GM18867 (cell line): ENCODE results near the gene ANP32A.

ENCODE experiments used
- ATAC-seq: cut with Tn5 transposase; IDR thresholded peaks from one replicate; pipeline ENCODE4 v1.9.1; 2021; ENCODE audit warnings: mild to moderate bottlenecking, moderate library complexity; ENCODE audit not compliant: unreplicated experiment

The ANP32A gene

DNA sequence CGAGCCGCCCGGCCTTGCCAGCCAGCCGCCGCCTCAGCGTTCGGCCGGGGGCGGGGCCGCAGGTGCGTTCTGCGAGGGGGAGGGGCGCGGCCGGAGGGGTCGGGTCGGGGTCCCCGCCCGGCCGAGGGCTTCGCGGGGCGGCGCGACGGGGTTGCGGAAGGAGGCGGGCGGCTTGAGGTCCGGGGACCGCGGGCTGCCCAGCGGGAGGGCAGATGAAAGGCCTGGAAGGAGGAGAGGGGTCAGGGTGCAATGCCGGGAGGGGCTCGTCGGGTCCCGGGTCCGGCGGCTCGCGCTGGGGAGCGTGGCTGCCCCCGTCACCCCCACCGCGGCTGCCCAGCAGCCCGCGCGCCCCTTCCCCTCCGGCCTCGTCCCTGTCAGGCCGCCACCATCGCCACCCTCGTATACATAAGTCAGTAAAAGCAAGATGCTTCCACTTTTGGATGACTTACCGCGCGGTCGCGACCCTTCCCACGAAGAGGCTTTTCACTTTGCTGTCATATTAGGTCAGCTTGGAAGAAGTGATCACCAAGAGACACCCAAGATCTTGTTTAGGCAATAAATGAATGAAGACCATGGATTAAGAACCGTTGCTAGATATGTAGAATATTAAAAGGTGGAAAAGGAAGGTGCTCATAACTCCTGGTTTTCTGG lies 620 bp upstream of the ANP32A start:
- peak; percentile 13 for ATAC-seq

DNA sequence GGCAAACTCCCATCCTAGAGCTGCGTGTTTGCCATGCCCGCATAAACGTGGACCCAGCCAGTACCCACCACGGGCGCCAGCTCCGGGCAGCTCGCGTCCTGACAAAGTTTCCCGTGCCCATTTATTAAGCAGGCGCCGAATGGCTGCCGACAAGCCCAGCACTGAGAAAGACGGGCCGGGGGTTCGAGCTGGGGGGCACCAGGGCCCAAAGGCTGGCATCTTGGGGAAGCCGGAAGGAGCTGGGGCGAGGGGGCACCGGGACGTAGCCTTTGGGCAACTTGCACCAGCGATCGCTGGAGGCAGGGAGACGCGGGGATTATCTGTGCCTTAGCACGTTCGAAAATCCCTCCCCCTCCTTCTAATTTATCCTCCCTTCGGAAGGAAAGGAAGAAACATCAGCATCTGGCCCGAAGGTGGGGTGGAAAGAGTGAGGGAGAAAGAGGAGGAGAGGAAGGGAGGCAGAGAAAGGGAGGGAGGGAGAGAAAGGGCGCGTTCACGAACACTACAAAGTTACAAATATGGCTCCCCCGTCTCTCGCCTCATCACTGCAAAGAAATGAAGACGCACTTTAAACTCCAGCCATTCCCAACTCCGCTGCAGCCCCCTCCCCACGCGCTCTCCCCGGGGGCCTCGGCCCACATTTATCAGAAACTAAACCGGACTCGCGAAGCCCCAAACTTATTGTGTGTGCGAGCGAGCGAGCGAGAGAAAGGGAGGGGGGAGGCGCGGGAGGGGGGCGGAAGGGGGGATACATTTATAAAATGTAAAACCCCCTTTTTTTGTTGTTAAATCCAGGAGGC lies 1.0 kb downstream of the ANP32A start:
- ATAC-seq: no peak

DNA sequence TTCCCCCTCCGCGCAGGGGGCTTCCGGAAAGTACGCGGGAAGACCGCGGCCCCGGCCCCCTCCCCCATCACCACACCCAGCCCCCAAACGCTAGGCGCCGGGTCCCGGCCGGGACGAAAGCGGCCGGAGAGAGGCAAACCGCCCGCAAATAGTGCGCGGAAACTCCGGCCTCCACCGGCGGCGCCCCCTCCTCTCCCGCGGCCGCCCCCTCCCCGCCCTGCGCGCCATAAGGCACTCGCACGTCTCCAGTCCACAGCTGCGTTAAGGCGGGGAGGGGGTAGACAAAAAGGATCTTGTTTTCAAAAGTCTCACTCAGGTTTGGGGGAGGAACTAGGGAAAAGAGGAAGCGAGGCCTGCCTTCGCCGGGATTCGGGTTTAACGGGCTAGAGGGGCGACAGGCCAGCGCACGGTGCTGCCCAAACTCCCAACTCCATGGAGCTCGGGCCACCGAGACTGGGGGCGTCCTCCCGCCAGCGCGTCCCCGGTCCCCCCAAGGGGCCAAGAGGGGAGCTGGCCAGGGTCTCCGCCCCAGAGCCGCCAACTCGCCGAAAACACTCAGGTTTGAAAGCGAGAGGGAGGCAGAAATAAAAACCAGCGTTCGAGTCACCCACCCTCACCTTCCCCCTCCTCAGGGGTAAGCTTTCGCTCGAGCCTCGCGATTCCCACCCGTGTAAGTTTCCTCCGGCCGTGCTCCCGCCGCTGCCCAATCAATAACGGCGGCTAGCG lies 1.8 kb downstream of the ANP32A start:
- ATAC-seq: no peak

DNA sequence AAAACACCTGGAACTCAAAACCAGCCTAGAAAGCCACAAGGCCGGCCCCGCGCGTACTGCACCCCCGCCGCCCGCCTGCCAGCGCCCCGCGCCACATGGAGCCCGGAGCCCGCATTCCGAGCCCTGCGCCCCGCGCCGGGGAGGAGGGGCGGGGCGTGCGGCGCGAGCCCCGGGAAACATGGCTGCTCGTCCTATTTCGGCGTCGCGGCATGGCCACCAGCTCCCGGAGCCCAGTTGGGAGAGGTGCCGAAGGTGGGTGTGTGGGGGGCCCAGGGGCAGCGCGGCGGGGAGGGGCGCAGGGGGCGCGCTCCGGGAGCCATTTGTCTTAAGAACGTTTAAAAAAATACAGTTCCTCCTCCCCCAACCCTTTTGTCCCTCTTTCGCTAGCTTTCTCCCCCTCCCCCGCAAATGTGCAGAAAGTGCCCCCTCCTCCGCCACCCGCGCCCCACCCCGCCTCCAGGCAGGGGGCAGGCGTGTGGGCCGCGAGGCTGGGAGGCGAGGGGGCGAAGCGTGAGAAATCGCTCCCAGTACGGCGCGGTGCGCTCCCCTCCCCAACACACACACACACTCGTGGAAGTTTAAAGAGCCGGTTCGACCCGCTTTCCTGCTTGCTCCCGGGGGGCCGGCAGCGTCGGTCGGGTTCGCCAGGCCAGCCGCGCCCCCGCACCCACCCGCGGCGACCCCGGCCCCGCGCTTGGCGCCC lies 2.5 kb downstream of the ANP32A start:
- no peak for ATAC-seq

DNA sequence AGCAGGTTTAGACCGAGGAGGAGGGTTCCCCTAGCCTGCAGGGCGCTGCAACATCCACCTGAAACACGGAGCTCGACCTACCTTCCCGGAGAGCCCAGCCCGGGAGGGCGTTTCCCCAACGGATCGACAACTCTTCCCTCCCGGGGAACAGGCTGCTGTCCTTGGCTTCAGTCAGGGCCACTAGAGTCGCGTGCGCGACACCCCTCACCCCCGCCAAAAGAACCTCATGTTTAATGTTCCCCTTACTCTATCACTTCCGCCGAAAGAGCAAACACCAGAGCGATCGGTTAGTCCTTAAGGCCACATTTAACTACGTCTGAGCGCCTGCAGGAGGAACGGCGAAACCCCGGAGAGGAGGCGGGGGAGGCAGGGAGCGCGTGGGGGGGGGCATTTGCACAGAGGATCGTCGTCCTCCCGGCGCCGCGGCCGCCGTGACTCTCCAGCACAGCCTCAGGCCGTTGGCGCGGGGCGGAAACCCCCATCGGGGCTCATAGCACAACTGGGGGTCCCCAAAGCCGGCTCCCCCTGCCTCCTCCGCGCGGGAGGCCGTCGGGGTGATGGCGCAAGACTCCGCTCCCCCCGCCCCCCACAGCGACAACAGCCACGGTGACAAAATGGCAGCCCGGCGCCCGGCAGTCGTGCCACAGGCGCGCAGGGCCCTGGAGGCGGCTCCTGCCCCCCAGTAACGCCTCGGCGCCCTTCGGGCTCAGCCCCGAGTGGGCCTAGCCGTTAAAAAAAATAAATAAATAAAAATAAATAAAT lies 3.2 kb downstream of the ANP32A start:
- ATAC-seq: peak; percentile 28

DNA sequence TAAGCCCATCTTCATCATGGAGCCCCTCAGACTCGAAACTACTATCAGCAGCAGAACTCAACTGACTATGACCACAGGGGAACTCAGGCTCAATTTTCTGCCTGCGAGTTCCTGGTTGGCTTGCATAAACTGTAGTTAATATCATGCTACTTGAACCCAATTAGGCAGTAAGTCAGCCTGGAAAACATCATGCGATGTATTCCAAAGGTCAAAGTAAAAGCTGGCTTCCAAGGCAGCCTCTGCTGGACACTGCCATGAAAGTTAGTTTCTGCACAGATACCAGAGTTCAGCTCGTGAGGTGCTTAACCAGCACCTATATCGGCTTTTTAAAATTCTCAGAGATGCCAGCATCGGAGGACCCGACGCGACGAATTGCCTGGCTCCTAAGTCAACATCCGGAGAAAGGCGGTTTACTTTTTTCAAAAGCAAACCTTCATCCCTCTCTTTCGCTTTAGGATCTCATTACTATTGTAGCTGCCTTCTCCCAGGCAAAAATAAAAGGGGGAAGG lies 3.8 kb downstream of the ANP32A start:
- no peak for ATAC-seq

DNA sequence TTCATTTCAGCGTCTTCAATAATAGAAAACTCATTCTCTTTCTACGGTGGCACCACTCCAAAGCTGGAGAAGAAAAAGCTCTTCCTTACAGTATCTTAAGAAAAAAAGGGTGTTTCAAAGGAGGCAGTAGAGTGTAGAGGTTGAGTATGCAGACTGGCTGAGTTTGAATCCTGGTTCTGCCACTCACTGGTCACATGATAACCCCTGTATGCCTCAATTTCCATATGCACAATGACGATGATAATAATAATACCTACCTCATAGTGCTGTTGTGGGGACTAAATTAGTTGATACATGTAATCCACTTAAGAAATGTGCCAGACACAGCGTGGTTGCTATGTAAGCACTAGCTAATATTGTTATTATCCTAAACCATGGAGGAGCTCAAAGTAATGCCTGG lies 4.5 kb downstream of the ANP32A start:
- no peak for ATAC-seq

DNA sequence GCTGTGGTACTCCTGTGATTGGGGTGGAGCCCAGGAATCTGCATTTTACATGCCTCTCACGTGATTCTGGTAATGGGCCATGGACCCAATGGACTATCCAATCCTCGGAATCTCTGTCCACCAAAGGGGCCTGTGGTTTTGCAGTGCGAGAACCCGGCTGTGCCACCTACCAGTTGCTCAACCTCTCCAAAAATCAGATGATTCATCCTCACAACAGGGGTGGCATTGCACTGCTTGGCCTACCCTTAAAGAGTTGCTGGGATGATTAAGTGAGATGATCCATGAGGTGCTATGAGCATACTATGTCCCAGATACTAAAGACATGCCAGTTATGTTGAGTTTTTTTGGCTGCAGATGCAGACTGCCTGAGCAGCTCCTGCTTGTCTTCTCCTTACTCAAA lies 5.1 kb downstream of the ANP32A start:
- no peak for ATAC-seq

DNA sequence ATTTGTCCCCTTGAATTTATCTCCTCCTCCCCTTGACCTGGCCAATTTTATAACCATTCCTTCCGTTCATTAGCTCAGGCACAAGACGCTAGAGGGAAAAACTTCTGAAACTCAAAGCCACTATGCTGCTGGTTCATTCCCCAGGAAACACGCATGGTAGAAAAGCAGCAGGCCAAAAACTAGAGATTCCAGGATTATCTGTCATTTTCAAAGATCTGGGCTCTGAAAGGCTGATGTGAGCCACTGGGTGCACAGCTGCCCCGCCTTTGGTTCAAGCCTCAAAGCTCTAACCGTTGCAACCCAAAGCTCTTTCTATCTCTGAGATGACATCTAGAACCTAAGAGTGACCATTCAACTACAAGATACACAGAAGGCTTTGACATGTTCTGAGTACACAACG lies 6.1 kb downstream of the ANP32A start:
- no peak for ATAC-seq

DNA sequence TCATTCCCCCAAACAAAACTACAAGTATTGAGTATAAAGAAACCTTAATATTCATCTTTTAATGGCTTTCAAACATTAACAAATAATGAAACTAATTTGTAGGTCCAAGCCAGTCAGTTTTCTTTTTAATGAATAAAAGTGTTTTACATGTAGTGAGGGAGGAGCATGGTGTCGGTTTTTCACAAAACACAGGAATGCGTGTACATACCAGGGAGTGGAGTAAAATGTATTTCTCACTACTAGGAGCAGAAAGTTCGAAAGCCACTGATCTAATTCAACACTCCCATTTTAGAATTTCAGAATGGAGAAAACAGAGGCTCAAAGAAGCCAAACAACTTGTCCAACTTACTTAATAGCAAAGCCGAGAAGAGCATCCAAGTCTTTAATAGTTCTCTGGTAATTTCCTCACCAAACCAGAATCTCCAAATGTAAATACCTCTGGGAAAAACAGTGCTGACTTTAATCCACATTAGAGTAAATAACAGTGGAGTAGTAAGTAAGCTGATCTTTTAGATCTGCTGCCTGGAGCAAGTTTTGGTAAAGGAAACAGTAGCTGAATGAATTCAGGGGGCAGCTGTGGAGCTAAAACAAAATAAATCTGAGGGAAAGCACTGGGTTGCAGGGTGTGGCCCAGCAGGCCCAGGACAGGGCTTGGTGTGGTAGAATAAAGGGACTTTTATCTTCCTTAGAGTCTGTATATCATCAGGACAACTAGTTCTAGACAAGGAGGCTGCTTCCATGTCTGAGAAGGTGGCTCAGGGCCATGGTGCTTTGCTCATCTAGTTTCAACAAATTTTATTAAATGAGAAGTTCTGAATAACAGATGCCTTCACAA lies 7.9 kb downstream of the ANP32A start:
- ATAC-seq: no peak

DNA sequence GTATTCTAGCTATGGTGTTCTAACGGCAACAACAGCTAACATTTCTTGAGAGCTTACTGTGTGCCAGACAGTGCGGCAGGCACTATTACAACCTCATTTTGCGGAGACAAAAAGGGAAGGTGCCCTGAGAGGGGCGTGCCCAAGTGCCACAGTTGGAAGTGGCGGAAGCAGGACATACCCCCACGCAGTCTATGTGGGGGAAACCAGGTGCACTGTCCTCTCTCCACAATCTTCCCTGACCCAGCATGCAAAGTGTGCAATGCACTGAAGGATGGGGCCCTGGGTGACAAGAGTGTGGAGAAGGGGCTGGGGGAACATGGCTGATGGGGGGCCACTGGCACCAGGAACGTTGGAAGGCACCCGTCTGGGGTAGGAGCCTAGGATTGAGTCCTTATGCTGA lies 8.6 kb downstream of the ANP32A start:
- ATAC-seq: no peak

DNA sequence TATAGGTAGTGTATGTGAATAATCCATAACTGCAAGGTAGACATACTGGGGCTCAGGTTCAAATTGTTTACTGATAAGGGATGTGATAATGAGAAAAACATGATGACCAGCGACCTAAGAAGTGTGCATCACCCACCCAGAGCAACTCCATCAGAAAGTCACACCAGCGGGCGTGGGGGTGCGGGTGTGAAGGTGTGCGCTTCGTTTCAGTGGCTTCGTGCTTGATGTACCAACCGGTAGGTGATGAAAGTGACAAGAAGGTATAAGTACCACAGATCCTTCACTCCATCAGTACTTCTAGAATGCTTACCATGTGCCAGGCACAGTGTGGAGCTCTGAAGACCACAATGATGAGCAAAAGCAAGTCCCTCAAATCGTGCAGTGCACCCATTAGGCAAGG lies 11.2 kb downstream of the ANP32A start:
- no peak for ATAC-seq

DNA sequence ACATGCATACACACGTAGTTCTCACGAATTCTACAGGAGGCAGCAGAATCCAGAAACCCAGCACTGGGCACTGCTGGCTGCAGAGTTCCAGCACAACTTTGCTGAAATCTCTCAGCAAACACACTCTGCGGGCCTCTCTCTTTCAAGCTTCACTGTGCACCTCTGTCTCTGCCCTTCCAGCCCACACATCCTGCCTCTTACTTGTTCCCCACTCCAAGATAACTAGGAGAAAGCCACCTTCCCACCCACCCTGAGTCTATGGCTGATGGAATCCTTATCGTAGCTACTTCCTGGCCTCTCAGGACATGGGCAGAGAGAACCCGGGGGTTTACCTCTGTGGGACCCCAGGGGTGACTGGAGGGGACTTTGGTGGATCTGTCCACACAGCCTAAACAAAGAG lies 11.9 kb downstream of the ANP32A start:
- no peak for ATAC-seq

DNA sequence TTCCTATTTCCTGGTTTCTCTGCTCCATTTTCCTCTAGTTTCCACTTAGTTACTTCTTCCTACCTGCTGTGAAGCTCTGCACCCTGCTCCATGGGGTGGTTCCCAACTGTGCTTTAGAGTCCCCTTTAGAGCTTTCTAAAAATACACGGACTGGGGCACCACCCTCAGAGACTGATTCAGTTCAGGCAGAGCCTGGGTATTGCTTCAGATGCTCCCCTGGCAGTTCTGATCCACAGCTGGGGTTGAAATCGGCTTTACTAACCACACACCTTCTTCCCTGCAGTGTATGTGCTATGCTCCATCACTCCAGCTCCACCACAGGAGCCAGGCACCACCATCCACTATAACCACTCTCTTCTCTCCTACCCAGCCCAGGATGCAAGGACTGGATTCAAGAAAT lies 12.6 kb downstream of the ANP32A start:
- ATAC-seq: no peak

DNA sequence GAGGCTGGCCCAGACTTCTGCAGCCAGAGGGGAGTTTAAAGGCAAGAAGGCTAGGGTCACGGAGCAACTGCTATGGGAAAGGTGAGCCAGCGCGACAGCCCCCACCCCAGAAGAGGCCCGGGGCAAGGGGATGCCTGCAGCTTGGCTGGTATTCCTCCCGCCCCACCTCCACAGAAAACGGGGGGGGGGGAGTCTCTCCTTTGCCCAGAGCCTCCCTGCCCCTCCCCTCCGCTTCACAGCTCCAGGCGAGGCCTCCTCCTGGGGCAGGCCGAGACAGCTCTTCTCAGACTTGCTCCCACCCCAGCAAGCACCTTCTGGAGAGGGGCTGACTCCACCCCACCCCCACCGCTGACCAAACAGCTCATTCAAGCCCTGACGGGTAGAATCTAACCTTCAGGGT lies 13.4 kb downstream of the ANP32A start:
- ATAC-seq: no peak

DNA sequence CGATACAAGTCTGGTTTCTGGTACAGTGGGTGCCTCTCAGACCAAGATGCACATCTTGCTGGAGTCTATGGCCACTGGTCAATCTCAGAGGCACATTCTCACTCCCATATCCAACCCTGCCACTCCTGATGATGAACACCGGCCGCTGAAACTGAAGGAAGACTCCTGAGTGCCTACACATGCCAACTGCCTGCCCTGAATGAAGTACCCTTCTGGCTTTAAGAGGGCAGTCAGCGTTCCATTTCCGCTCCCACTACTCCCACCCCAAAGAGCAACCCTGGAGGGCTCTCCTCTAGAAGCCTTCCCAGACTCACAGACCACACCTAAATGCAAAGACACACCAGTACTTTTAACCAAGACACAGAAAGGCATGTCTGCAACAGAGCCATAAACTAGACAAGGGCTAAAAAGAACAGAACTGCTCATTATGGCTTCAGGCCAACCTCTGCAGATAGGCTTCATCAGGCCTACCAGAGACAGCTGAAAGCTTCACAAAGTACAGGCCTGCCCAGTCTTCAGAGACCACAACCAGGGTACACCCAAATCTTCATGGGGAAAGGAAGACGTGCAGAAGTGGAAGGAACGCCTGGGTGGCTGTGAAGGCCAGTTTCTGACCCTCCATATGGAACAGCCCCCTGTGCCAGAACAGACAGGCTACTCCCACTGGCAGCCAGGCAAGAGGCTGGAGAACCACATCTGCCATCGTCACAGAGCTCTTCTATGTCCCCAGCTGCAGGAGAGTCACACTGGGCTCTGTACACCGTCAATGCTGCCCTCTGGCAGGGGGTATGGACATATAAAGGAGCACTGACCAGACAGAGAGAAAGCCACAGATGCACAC lies 14.3 kb downstream of the ANP32A start:
- ATAC-seq: no peak

DNA sequence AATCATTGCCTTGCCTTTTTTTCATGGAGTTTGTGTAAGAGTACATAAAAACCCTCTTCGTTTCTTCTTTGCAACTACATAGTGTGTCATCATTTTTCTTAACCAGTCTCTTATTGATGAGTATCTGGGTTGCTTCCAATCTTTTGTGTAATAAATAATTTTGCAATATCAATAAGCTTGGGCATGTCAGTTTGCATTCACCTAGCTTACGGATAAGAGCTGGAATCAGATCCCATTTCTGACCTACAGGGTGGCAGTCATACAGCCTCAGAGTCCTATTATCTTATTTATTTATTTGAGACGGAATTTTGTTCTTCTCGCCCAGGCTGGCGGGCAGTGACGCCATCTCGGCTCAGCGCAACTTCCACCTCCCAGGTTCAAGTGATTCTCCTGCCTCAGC lies 18.3 kb downstream of the ANP32A start:
- no peak for ATAC-seq

DNA sequence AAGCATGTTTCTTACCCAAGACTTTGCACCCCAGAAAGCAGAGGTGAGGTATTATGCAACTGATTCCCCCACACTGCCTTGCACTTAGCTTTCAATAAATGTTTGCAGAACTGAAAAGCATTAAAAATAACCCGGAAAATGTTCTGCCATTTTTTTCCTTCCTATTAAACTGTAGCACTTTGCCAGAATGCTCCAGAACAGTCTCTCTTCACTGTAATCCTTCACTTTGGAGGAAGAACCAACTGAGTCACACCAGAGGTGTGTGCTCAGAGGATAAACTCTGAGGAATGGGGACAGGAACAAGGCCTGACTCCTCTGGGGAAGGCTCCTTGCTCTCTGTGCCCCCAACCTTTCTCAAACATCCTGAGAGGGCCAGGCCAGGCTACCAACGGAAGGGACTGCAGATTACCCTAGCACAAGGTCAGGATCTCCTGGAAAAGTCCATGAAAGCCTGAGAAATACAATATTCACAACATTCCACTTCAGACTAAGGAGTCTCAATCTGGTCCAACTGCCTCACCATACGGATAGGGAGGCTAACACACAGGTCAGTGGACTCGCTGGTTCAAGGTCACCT lies 19.0 kb downstream of the ANP32A start:
- no peak for ATAC-seq
